ENCODE results near the gene NR2C2AP. TPM values are rescaled to one million over a fixed set of nuclear protein-coding genes. Genes with fewer than 3 reads are reported as not detected.

Gene NR2C2AP
- total and polyA plus RNA-seq, 2 donors (not counting 3 experiments of a cell fraction or from before 2014, with no cell fraction given) = 11.9 to 17.5 TPM

GRCh38 chr19:19152668-19153384, 50.4 kb downstream of the NR2C2AP start:
- H3K4me2 ChIP-seq (ENCODE audit: insufficient read depth, low read length) = no peak overlapping the region
- no peaks in the 10 kb centered on the region for H3K27me3 ChIP-seq (ENCODE audit: control insufficient read depth in 2 of 2, insufficient read depth in 2 of 2, low read length in 2 of 2)
- ChIA-PET CTCF (interaction anchor here (3.0 kb wide), 1 partner anchor 22 kb away, joined by 9 read pairs; no protein-coding TSS in a partner anchor), POLR2A (no interaction called here)
- dilution Hi-C loops (cut with MboI; ENCODE audit: extremely low pct_ligation_motif_present, low sequenced_read_pairs) = no loop called here
- DNase-seq (ENCODE audit: low read depth, low spot score) (no peak), FAIRE-seq (no peak)
- no peaks in the 10 kb centered on the region for H3K4me1 ChIP-seq (ENCODE audit: control insufficient read depth, extremely low read depth, insufficient read depth, low read length)
- no peaks in the 10 kb centered on the region for H3K9me3 ChIP-seq (replicated peaks; ENCODE audit: control insufficient read depth, insufficient read depth, low read length)
- no peak overlapping the region for H3K4me3 ChIP-seq (replicated peaks in 1 of 3; ENCODE audit: insufficient read depth in 1 of 3, low read depth in 1 of 3, low read length in 3 of 3)
- BruUV-seq (replicated peaks) = no TSS peak
- no peaks in the 10 kb centered on the region for H3K79me2 ChIP-seq (ENCODE audit: control insufficient read depth, insufficient read depth, low read length)
- no peak overlapping the region for H3K9ac ChIP-seq (replicated peaks; ENCODE audit: extremely low read depth, insufficient read depth, low read length)
- no peak overlapping the region for H3K27ac ChIP-seq (ENCODE audit: insufficient read depth, low read depth, low read length)
- no peaks in the 10 kb centered on the region for H3K36me3 ChIP-seq (ENCODE audit: control insufficient read depth in 2 of 2, extremely low read depth in 1 of 2, insufficient read depth in 2 of 2, low read length in 2 of 2)
- H3K9me1 ChIP-seq (replicated peaks; ENCODE audit: control insufficient read depth, extremely low read depth, insufficient read depth, low read length) = no peaks in the 10 kb centered on the region
- H2AFZ ChIP-seq (ENCODE audit: low read depth, low read length) = no peak overlapping the region
- H4K20me1 ChIP-seq (replicated peaks; ENCODE audit: control insufficient read depth, extremely low read depth, insufficient read depth, low read length) = no peaks in the 10 kb centered on the region
- TF ChIP-seq POLR2AphosphoS5 (IDR thresholded peaks at IDR 0.05; ENCODE audit: insufficient read depth, low read depth, low read length) (no peak), CTCF (IDR thresholded peaks at IDR 0.05; ENCODE audit: extremely low read depth in 1 of 2, insufficient read depth in 1 of 2, low read depth in 1 of 2, low read length in 2 of 2) (no peak), GATA2 (IDR thresholded peaks at IDR 0.05; ENCODE audit: insufficient read depth, insufficient read length, low read depth, low read length) (no peak), EZH2 (IDR thresholded peaks at IDR 0.05; ENCODE audit: borderline replicate concordance, low read depth, low read length, severe bottlenecking) (no peak), FOS (IDR thresholded peaks at IDR 0.05; ENCODE audit: borderline replicate concordance, insufficient read depth, low read length) (no peak), MYC (IDR thresholded peaks at IDR 0.05; ENCODE audit: low read depth, low read length) (no peak), JUN (IDR thresholded peaks at IDR 0.05; ENCODE audit: borderline replicate concordance, insufficient read depth, insufficient read length, low read depth) (no peak), MAX (IDR thresholded peaks at IDR 0.05; ENCODE audit: insufficient read depth, insufficient read length) (no peak), POLR2A (IDR thresholded peaks at IDR 0.05; ENCODE audit: low read depth, low read length) (no peak)
- intact Hi-C loops (cut with micrococcal nuclease) = no loop called here
